Bladder microvascular endothelial cell (primary cell): ENCODE measurements around the gene TMEM17. TPM values are rescaled to one million over a fixed set of nuclear protein-coding genes. Genes with fewer than 3 reads are reported as not detected.

Source experiments
- total RNA-seq: library from RNA; depleted of rRNA; stranded (reverse); fragments of >200 nt; gene quantifications from 2 replicates; pipeline ENCODE4 v1.2.3, GENCODE V29; 2014

Gene TMEM17
- 0.65 and 1.1 TPM in 2 replicates for total RNA-seq

GRCh38 chr2:62505750-62506420 lies at the start of gene TMEM17:
Gene TMEM17 (minus strand): TSS chr2:62506195. CDS start chr2:62506129, 66 bp downstream.

Other genes with a start within 250 kb of the TMEM17 start
- gene EHBP1, start 199.5 kb upstream of the TMEM17 start, total RNA-seq, result 20.7 and 38.1 TPM in 2 replicates